ENCODE measurements around the gene P2RY2.

P2RY2 gene

GRCh38 chr11:73218106-73218829, at the start of gene P2RY2:
P2RY2 (plus strand) TSS chr11:73218281; CDS start chr11:73234160, 15,879 bp downstream.
- no peak for DNase-seq (ENCODE audit: low spot score)

GRCh38 chr11:73168925-73169579, 49.0 kb upstream of the P2RY2 start:
- no peak for DNase-seq (ENCODE audit: low spot score)

GRCh38 chr11:73170140-73170539, 47.9 kb upstream of the P2RY2 start:
- DNase-seq (ENCODE audit: low spot score) = no peak

GRCh38 chr11:73171436-73172161, 46.5 kb upstream of the P2RY2 start:
- DNase-seq (ENCODE audit: low spot score) = no peak

- DNase-seq (ENCODE audit: low spot score) = no peak
These were observed 45.0 kb upstream of the P2RY2 start for GRCh38 chr11:73172992-73173656.

GRCh38 chr11:73173755-73174494, 44.2 kb upstream of the P2RY2 start:
- no peak for DNase-seq (ENCODE audit: low spot score)

GRCh38 chr11:73174495-73174791, 43.6 kb upstream of the P2RY2 start:
- DNase-seq (ENCODE audit: low spot score) = no peak

- DNase-seq (ENCODE audit: low spot score) = no peak
These were observed 42.4 kb upstream of the P2RY2 start for GRCh38 chr11:73175551-73176144.

- no peak for DNase-seq (ENCODE audit: low spot score)
These were observed 41.8 kb upstream of the P2RY2 start for GRCh38 chr11:73176145-73176873.

- DNase-seq (ENCODE audit: low spot score) = no peak
These were observed 41.3 kb upstream of the P2RY2 start for GRCh38 chr11:73176874-73177155.

GRCh38 chr11:73177380-73177777, 40.7 kb upstream of the P2RY2 start:
- DNase-seq (ENCODE audit: low spot score) = peak; percentile 45

GRCh38 chr11:73177778-73178539, 40.1 kb upstream of the P2RY2 start:
- peak; percentile 88 for DNase-seq (ENCODE audit: low spot score)

- DNase-seq (ENCODE audit: low spot score) = no peak
These were observed 39.4 kb upstream of the P2RY2 start for GRCh38 chr11:73178681-73179080.

GRCh38 chr11:73182824-73183321, 35.2 kb upstream of the P2RY2 start:
- DNase-seq (ENCODE audit: low spot score) = no peak

GRCh38 chr11:73184953-73185671, 33.0 kb upstream of the P2RY2 start:
- DNase-seq (ENCODE audit: low spot score) = peak; percentile 38

- DNase-seq (ENCODE audit: low spot score) = no peak
These were observed 32.3 kb upstream of the P2RY2 start for GRCh38 chr11:73185680-73186293.

GRCh38 chr11:73186294-73186850, 31.7 kb upstream of the P2RY2 start:
- DNase-seq (ENCODE audit: low spot score) = no peak

- no peak for DNase-seq (ENCODE audit: low spot score)
These were observed 31.2 kb upstream of the P2RY2 start for GRCh38 chr11:73186886-73187285.

- DNase-seq (ENCODE audit: low spot score) = no peak
These were observed 30.2 kb upstream of the P2RY2 start for GRCh38 chr11:73187854-73188253.
